Tibial nerve (tissue), 3 donors: ENCODE results near the gene GPATCH3.

ENCODE experiments used
- POLR2A ChIP-seq, 2 donors: fragments of 450-650 bp; IDR thresholded peaks; one replicate each; pipeline ENCODE4 v1.6.1; 2017; ENCODE audit warnings: antibody characterized with exemption in 2 of 2, mild to moderate bottlenecking in 2 of 2, moderate library complexity in 2 of 2
- TF ChIP-seq, protein P1 (sequence below), 5 experiments: fragments of 200-600 bp in 3 of 5; fragments of 450-650 bp in 2 of 5; sonication (generic) in 3 of 5; IDR thresholded peaks; one replicate each; pipeline ENCODE4 v1.5.1; 2016 to 2019; ENCODE audit warnings: antibody characterized with exemption in 5 of 5, mild to moderate bottlenecking in 3 of 5, moderate library complexity in 2 of 5

DNA sequence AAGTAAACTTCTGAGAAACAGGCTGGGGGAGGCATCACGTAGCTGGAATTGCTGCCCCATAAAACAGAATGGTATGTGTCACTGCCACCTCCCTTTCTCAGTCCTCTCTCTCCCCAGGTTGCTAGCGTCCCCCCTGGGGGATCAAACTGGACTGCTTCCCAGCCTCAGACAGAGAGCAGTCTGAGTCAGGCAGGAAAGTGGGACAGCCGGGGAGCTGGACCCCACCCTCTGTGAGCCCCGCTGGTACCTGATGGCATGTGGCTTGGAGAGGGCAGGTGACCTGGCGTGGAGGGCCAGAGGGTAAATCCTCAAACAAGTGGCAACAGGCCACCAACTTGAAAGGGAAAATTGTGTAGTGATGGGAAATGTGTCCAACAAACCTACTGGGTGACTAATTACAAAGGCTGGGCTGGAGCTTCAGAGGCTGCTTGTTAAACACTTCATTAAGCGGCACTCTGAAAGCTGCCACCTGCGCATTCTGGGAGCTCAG is 38.3 kb downstream of the GPATCH3 start:
- TF ChIP-seq, protein P1, sequence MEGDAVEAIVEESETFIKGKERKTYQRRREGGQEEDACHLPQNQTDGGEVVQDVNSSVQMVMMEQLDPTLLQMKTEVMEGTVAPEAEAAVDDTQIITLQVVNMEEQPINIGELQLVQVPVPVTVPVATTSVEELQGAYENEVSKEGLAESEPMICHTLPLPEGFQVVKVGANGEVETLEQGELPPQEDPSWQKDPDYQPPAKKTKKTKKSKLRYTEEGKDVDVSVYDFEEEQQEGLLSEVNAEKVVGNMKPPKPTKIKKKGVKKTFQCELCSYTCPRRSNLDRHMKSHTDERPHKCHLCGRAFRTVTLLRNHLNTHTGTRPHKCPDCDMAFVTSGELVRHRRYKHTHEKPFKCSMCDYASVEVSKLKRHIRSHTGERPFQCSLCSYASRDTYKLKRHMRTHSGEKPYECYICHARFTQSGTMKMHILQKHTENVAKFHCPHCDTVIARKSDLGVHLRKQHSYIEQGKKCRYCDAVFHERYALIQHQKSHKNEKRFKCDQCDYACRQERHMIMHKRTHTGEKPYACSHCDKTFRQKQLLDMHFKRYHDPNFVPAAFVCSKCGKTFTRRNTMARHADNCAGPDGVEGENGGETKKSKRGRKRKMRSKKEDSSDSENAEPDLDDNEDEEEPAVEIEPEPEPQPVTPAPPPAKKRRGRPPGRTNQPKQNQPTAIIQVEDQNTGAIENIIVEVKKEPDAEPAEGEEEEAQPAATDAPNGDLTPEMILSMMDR (IDR thresholded peaks at IDR 0.05) = no peak
- TF ChIP-seq POLR2A (IDR thresholded peaks at IDR 0.05) = no peak
